Measurements from ENCODE around the gene MRPS11. TPM values are rescaled to one million over a fixed set of nuclear protein-coding genes. Genes with fewer than 3 reads are reported as not detected.

MRPS11 gene
- total and polyA plus RNA-seq, 9 of the 15 experiments (the other 6 are each of a cell fraction or from before 2014, with no cell fraction given), result 28.3 to 83.2 (median 53.1) TPM

GRCh38 chr15:88430051-88430450 lies 37.5 kb upstream of the MRPS11 start:
- Histone ChIP-seq H3K4me2 (ENCODE audit: insufficient read depth, low read length) (no peak overlapping the region), H2AFZ (ENCODE audit: low read depth, low read length) (no peak overlapping the region), H3K9me3 (replicated peaks; ENCODE audit: control insufficient read depth, insufficient read depth, low read depth, low read length) (no peaks in the 10 kb centered on the region), H4K20me1 (replicated peaks; ENCODE audit: control insufficient read depth, insufficient read depth, low read length) (no peaks in the 10 kb centered on the region; the same call in 1 of the 2 replicates), H3K4me3 (no peak overlapping the region), H3K27me3 (ENCODE audit: control insufficient read depth in 2 of 2, insufficient read depth in 2 of 2, low read length in 2 of 2) (peaks cover 21 to 33% of the 10 kb centered on the region in 2 experiments), H3K4me1 (replicated peaks in 1 of 2; ENCODE audit: control insufficient read depth in 2 of 2, insufficient read depth in 2 of 2, low read length in 2 of 2) (0 out of 5 replicates have a peak, but pooled peaks cover 0 to 4% of the 10 kb centered on the region in 2 experiments), H3K9ac (ENCODE audit: insufficient read depth in 1 of 2, low read depth in 2 of 2, low read length in 2 of 2) (no peak overlapping the region), H3K9me1 (ENCODE audit: control insufficient read depth, insufficient read depth, low read length) (no peaks in the 10 kb centered on the region), H3K36me3 (ENCODE audit: control insufficient read depth, insufficient read depth, low read length) (no peaks in the 10 kb centered on the region), H3K79me2 (ENCODE audit: control insufficient read depth, insufficient read depth, low read length) (no peaks in the 10 kb centered on the region), H3K27ac (ENCODE audit: extremely low read depth, low read depth, low read length) (no peak overlapping the region)
- ATAC-seq (no peak), FAIRE-seq (no peak), DNase-seq (ENCODE audit: extremely low read depth in 1 of 4, low spot score in 3 of 4) (no peak)
- ChIA-PET CTCF (ENCODE audit: low intra/inter-chr PET ratio) (no interaction called here), POLR2A (no interaction called here)
- intact Hi-C loops (cut with micrococcal nuclease) (no loop called here), in situ Hi-C loops (cut with MboI) (no loop called here)
- no TSS peak for BruUV-seq (replicated peaks)
- TF ChIP-seq ZFP36 (IDR thresholded peaks at IDR 0.05; ENCODE audit: low read depth, low read length, partially characterized antibody) (peak; percentile 58), CCAR2 (IDR thresholded peaks at IDR 0.05; ENCODE audit: low read depth, low read length) (no peak), ZNF644 (tag; IDR thresholded peaks at IDR 0.05; ENCODE audit: low read depth) (no peak)

DNA sequence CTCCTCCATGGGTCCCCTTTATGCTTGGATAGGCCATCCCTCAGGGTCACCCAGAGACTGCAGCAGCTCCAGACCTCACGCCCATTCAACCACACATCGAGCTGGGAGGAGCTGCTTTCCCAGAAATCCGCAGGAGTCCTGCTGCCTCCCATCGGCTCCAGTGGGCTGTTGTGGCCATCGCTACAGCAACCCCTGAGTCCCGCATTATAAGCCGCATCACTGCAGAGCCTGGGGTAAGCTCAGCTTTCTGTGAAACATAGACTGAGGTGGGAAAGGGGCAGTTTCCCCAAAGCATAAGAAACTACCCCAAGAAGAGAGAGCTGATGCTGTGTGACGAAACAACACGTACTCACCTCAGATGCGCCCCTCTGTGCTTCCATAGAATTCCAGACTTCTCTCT lies 36.1 kb upstream of the MRPS11 start:
- no peaks in the 10 kb centered on the region for H3K36me3 ChIP-seq (ENCODE audit: control insufficient read depth, insufficient read depth, low read length)
- DNase-seq (ENCODE audit: extremely low read depth in 1 of 4, low spot score in 3 of 4) (no peak), FAIRE-seq (no peak), ATAC-seq (no peak)
- H3K4me3 ChIP-seq, result no peak overlapping the region
- no peaks in the 10 kb centered on the region for H3K9me3 ChIP-seq (replicated peaks; ENCODE audit: control insufficient read depth, insufficient read depth, low read depth, low read length)
- no peak overlapping the region for H3K27ac ChIP-seq (ENCODE audit: extremely low read depth, low read depth, low read length)
- no TSS peak for BruUV-seq (replicated peaks)
- in situ Hi-C loops (cut with MboI) (no loop called here), intact Hi-C loops (cut with micrococcal nuclease) (no loop called here)
- peaks cover 21 to 38% of the 10 kb centered on the region in 2 experiments for H3K27me3 ChIP-seq (ENCODE audit: control insufficient read depth in 2 of 2, insufficient read depth in 2 of 2, low read length in 2 of 2)
- H3K79me2 ChIP-seq (ENCODE audit: control insufficient read depth, insufficient read depth, low read length), result no peaks in the 10 kb centered on the region
- no peak overlapping the region for H2AFZ ChIP-seq (ENCODE audit: low read depth, low read length)
- POLR2A ChIA-PET, result interaction anchor here (0.7 kb wide), 1 partner anchor 12 kb away, joined by 3 read pairs; no protein-coding TSS in a partner anchor
- 0 out of 5 replicates have a peak, but pooled peaks cover 0 to 4% of the 10 kb centered on the region in 2 experiments for H3K4me1 ChIP-seq (replicated peaks in 1 of 2; ENCODE audit: control insufficient read depth in 2 of 2, insufficient read depth in 2 of 2, low read length in 2 of 2)
- H3K9me1 ChIP-seq (ENCODE audit: control insufficient read depth, insufficient read depth, low read length), result no peaks in the 10 kb centered on the region
- H3K9ac ChIP-seq (ENCODE audit: insufficient read depth in 1 of 2, low read depth in 2 of 2, low read length in 2 of 2), result no peak overlapping the region
- no peaks in the 10 kb centered on the region; the same call in 1 of the 2 replicates for H4K20me1 ChIP-seq (replicated peaks; ENCODE audit: control insufficient read depth, insufficient read depth, low read length)
- 9% methylated on average over 10 of the region's 10 CpGs for WGBS (ENCODE audit: insufficient coverage, low coverage, missing lambda C conversion rate)
- CTCF ChIA-PET (ENCODE audit: low intra/inter-chr PET ratio), result no interaction called here
- H3K4me2 ChIP-seq (ENCODE audit: insufficient read depth, low read length), result no peak overlapping the region
- TF ChIP-seq DMBX1 (CRISPR knock-in tag; IDR thresholded peaks at IDR 0.05; ENCODE audit: borderline replicate concordance), result no peak
- no peak for TF ChIP-seq TSC22D4 (tag; IDR thresholded peaks at IDR 0.05)
- no peak for TF ChIP-seq ZKSCAN3 (CRISPR knock-in tag; IDR thresholded peaks at IDR 0.05)
- no peak for TF ChIP-seq HDAC6 (IDR thresholded peaks at IDR 0.05; ENCODE audit: low read depth, low read length)
- no peak for TF ChIP-seq ELF2 (CRISPR knock-in tag; IDR thresholded peaks at IDR 0.05)
- no peak for TF ChIP-seq NFXL1 (CRISPR knock-in tag; IDR thresholded peaks at IDR 0.05)
- TF ChIP-seq, protein P1, sequence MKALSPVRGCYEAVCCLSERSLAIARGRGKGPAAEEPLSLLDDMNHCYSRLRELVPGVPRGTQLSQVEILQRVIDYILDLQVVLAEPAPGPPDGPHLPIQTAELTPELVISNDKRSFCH (CRISPR knock-in tag; IDR thresholded peaks at IDR 0.05), result no peak
- TF ChIP-seq, protein P1 (tag; IDR thresholded peaks at IDR 0.05), result no peak
- no peak for TF ChIP-seq BMI1 (IDR thresholded peaks at IDR 0.05; ENCODE audit: low read length)
- TF ChIP-seq ZZZ3 (IDR thresholded peaks at IDR 0.05), result no peak
- no peak for TF ChIP-seq SP1 (CRISPR knock-in tag; IDR thresholded peaks at IDR 0.05)
- TF ChIP-seq SMAD1 (IDR thresholded peaks at IDR 0.05; ENCODE audit: low read depth, low read length, partially characterized antibody), result no peak
- TF ChIP-seq MECOM (CRISPR knock-in tag; IDR thresholded peaks at IDR 0.05), result no peak
- TF ChIP-seq STAT5A (IDR thresholded peaks at IDR 0.05; ENCODE audit: borderline replicate concordance, low read length), result no peak
- TF ChIP-seq KAT2B (IDR thresholded peaks at IDR 0.05; ENCODE audit: low read depth, low read length), result no peak
- TF ChIP-seq MBD2 (IDR thresholded peaks at IDR 0.05; ENCODE audit: borderline replicate concordance, low read depth), result no peak
- no peak for TF ChIP-seq TAF9B (IDR thresholded peaks at IDR 0.05; ENCODE audit: partially characterized antibody)

Measured in K562 (cell line).